Stimulated activated CD4-positive, alpha-beta T cell treated with anti-CD3 and anti-CD28 coated beads, Interleukin-4, amount 100 ng/mL, for 4 hours (primary cell): Measurements from ENCODE around the gene PBX4.

Experiments
- DNase-seq, 2 experiments: peaks; one replicate each; pipeline ENCODE4 v3.0.0-alpha.2; 2020

PBX4 gene

GRCh38 chr19:19552798-19553197, 65.7 kb downstream of the PBX4 start:
- no peak for DNase-seq

DNA sequence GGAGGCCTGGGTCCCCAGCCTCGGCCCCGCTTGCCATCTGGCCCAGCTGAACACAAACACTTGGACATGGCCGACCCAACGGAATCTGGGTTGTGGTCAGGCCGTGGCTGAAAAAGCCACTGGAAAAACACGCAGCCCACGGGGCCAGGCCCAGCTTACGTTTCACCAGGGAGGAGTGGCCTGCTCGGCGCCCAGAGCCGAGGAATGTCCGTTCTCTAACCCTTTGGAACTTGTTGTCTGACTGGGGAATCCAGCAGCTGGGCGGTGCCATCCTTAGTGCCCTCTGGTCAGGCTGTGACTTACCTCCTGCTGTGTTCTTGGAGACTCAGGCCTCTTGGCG, 66.7 kb downstream of the PBX4 start:
- DNase-seq, result no peak

- DNase-seq, result no peak
Observed at GRCh38 chr19:19550972-19551852, 67.3 kb downstream of the PBX4 start.

GRCh38 chr19:19550485-19550929, 68.0 kb downstream of the PBX4 start:
- no peak for DNase-seq

GRCh38 chr19:19549804-19550464, 68.6 kb downstream of the PBX4 start:
- DNase-seq, result no peak

DNA sequence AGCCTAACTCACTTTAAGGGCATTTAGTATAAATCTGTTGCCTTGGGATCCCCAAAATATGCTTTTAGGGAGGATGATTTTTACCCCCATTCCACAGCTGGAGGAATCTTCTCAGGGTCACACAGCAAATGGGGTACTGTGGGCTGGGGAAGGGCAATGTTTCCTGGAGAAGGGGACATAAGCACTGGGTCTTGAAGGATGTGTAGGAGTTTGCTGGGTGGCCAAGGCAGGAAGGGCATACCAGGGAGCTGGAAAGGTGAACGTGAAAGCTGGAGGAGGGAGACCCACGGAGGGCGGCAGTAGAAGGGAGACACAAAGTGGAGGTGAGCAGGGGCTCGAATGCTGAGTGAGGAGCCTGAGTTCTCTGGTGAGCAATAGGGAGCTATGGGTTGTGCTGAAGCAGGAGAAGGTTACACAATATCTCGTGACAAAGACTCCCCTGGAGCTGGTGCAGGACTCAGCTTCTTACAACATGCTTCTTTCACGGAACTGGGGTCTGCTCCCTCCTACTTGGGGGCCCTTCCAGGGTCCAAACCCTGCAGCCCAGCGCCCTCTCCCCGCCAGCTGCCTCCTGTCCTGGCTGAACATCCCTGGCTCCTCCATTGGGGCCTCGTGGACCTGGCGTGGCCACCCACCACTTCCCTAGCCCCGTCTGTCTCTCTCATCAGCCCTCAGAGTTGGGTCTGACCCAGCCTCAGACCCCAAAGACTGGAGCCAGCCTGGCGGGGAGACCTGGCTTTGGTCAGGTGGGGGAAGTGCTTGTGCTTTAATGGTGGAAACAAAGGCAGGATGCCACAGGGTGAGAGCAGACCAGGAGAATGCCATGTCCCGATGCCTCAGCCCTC, 69.3 kb downstream of the PBX4 start:
- no peak for DNase-seq

- no peak for DNase-seq
Observed at GRCh38 chr19:19547674-19548336, 70.7 kb downstream of the PBX4 start.

- DNase-seq, result no peak
Observed at GRCh38 chr19:19546751-19547162, 71.7 kb downstream of the PBX4 start.

DNA sequence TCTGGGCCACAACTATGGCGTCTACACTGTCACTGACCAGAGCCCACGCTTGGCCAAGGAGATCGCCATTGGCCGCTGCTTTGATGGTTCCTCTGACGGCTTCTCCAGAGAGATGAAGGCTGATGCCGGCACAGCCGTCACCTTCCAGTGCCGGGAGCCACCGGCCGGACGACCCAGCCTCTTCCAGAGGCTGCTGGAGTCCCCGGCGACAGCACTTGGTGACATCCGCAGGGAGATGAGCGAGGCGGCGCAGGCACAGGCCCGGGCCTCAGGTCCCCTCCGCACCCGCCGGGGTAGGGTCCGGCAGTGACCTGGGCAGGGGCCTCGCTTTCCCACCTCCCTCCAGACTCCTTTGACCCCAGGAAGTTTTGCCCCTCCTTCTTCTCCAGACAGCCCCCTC, 72.8 kb downstream of the PBX4 start:
- DNase-seq, result no peak

GRCh38 chr19:19544954-19545591, 73.4 kb downstream of the PBX4 start:
- no peak for DNase-seq

GRCh38 chr19:19544257-19544953, 74.1 kb downstream of the PBX4 start:
- DNase-seq, result no peak

DNA sequence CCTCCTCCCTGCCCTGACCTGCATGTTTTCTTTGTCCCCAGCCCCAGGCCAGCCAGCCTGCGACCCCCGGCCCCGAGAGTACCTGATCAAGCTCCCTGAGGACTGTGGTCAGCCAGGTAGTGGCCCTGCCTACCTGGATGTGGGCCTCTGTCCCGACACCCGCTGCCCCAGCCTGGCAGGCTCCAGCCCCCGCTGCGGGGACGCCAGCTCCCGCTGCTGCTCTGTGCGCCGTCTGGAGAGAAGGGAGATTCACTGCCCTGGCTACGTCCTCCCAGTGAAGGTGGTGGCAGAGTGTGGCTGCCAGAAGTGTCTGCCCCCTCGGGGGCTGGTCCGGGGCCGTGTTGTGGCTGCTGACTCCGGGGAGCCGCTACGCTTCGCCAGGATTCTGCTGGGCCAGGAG, 74.8 kb downstream of the PBX4 start:
- no peak for DNase-seq

DNA sequence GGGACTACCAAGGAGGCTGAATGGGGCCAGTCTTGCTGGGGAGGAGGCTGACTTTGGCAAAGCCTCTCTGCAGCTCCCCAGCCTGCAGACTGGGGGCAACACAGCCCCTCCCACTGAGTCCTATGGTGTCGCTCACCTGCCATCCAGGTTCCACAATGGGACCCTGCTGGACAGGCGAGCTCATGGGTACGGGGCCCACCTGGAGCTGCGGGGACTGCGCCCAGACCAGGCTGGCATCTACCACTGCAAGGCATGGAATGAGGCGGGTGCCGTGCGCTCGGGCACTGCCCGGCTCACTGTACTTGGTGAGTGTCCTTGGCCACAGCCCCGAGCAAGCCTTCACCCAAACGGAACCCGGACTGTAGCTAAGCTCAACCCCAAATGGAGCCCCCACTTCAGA, 75.4 kb downstream of the PBX4 start:
- no peak for DNase-seq

GRCh38 chr19:19542507-19542906, 76.0 kb downstream of the PBX4 start:
- DNase-seq, result no peak

- DNase-seq, result peak in 1 of 2 experiments; percentile 33
Observed at GRCh38 chr19:19541616-19542015, 76.9 kb downstream of the PBX4 start.

DNA sequence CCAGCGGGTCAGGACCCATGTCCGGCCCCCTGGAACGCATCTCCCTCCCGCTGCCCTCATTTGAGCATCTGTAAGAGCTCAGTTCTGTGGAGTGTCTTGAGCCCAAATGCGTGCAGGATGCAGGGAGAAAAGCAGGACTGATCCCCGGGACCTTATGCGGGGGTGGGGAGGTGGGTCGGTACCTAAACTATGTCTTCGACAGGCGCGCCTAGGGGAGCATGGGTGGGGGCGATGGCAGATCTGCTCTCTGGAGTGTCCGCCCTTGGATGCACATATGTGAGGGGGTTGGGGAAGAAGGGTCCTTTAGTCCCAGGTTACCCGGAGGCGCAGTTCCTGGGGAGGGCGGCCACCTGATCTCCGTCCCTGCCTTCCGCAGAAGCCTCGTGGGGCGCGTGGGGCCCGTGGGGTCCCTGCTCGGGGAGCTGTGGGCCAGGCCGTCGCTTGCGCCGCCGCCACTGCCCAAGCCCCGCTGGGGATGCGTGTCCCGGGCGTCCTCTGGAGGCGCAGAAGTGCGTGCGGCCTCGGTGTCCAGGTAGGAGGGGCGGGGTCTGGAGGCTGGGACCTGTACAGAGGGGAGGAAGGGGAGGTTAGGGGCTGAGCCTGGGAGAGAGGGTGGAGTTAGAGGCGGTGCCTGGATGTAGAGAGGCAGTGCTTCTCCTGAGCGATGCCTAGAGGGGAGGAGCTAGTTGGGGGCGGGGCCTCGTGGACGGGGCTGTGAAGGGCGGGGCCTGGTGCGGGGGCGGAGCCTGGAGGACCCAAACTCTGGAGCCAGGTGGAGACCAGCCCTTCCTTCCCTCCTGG, 77.6 kb downstream of the PBX4 start:
- peak; percentile 70 to 74 for DNase-seq

GRCh38 chr19:19540064-19540714, 78.3 kb downstream of the PBX4 start:
- peak; percentile 70 to 76 for DNase-seq

GRCh38 chr19:19539698-19540063, 78.8 kb downstream of the PBX4 start:
- DNase-seq, result no peak

DNA sequence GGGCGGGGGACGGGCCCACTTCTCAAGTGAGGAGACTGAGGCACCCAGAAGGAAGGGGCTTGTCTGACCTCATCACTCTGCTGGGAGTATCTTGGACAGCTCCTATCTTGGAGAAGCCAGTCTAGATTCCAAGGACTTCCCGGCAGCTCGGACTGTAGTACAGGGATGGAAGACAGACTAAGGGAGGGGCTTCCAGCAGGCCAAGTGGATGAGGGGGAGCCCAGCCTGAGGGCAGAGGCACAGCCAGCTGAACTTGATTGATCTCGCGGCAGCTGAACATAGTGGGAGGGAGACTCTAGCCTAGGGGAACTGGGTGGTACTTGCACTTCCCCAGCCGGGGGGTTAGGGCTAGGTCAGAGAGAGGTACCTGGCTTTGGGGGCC, 79.7 kb downstream of the PBX4 start:
- DNase-seq, result no peak

GRCh38 chr19:19538061-19538784, 80.3 kb downstream of the PBX4 start, which contains the start of gene CILP2:
Gene CILP2, plus strand, starts transcription at chr19:19538265. Its CDS starts 85 bp downstream, at chr19:19538350.
- DNase-seq, result peak; percentile 21 to 44
